Lower lobe of right lung (tissue), 2 donors: Measurements from ENCODE around the gene TMEM204. TPM values are rescaled to one million over a fixed set of nuclear protein-coding genes. Genes with fewer than 3 reads are reported as not detected.

Source experiments
- ATAC-seq, 2 donors: fragments of 200-7000 bp; cut with Tn5 transposase; one replicate each; pipeline ENCODE4 v1.9.1; 2020 to 2022; ENCODE audit warnings: mild to moderate bottlenecking in 2 of 2, moderate library complexity in 2 of 2
- DNase-seq: peaks from one replicate; pipeline ENCODE4 v3.0.0-alpha.2; 2020
- H3K27ac ChIP-seq: fragments of 200-600 bp; one replicate; pipeline ENCODE4 v1.8.0; 2022
- H3K27me3 ChIP-seq: fragments of 200-600 bp; one replicate; pipeline ENCODE4 v1.8.0; 2022; ENCODE audit warnings: low read depth
- H3K36me3 ChIP-seq: fragments of 200-600 bp; one replicate; pipeline ENCODE4 v1.8.0; 2022; ENCODE audit warnings: mild to moderate bottlenecking
- H3K4me1 ChIP-seq: fragments of 200-600 bp; one replicate; pipeline ENCODE4 v1.8.0; 2022
- H3K4me3 ChIP-seq: fragments of 200-600 bp; one replicate; pipeline ENCODE4 v1.8.0; 2022; ENCODE audit warnings: mild to moderate bottlenecking
- H3K9me3 ChIP-seq: fragments of 200-600 bp; one replicate; pipeline ENCODE4 v1.8.0; 2022
- CTCF ChIP-seq: fragments of 200-600 bp; IDR thresholded peaks from one replicate; pipeline ENCODE4 v1.8.0; 2022; ENCODE audit warnings: antibody characterized with exemption, mild to moderate bottlenecking
- intact Hi-C: fragments of 100-400 bp; cut with DNase I; formaldehyde crosslinking; loops from one replicate; pipeline ENCODE4 v1.11.0; 2022
- total RNA-seq: library from RNA; stranded (reverse); fragmentation: NEBNext Ultra II Directional; extraction: Animal tissue kit (Norgen Biotek cat#: 25700); gene quantifications from one replicate; pipeline ENCODE4 v1.2.1, GENCODE V29; 2021
- donor health status: DM: no; HTN: yes; CAD: no; lungs with severe emphysema.

TMEM204 gene
- total RNA-seq, 1 donor from 2014 or later, result 63.1 TPM

GRCh38 chr16:1488619-1489018, 44.8 kb upstream of the TMEM204 start, which contains the start of gene PTX4:
TSS of gene PTX4 (minus strand) at chr16:1488944. CDS start at chr16:1488909, 35 bp downstream.
- no peaks in the 10 kb centered on the region for H3K36me3 ChIP-seq
- no peak within 1 kb of the TSS for H3K4me3 ChIP-seq
- H3K9me3 ChIP-seq, result no peaks in the 10 kb centered on the region
- no peak within 1 kb of the TSS for H3K27ac ChIP-seq
- peaks cover 9% of the 10 kb centered on the region for H3K4me1 ChIP-seq
- no peak for TF ChIP-seq CTCF
- ATAC-seq (no peak), DNase-seq (no peak)
- no peaks in the 10 kb centered on the region for H3K27me3 ChIP-seq
- intact Hi-C loops, result no loop called here

- Histone ChIP-seq H3K4me3 (no peak overlapping the region), H3K36me3 (no peaks in the 10 kb centered on the region), H3K27ac (no peak overlapping the region), H3K4me1 (peaks cover 13% of the 10 kb centered on the region), H3K27me3 (no peaks in the 10 kb centered on the region), H3K9me3 (no peaks in the 10 kb centered on the region)
- DNase-seq (no peak), ATAC-seq (no peak)
- TF ChIP-seq CTCF, result no peak
- intact Hi-C loops, result no loop called here
Observed at GRCh38 chr16:1489077-1489476, 44.4 kb upstream of the TMEM204 start.

GRCh38 chr16:1491327-1491726, 42.1 kb upstream of the TMEM204 start:
- ATAC-seq (no peak), DNase-seq (no peak)
- intact Hi-C loops, result no loop called here
- H3K27ac ChIP-seq, result no peak overlapping the region
- TF ChIP-seq CTCF, result no peak
- peaks cover 21% of the 10 kb centered on the region for H3K4me1 ChIP-seq
- no peaks in the 10 kb centered on the region for H3K27me3 ChIP-seq
- H3K9me3 ChIP-seq, result no peaks in the 10 kb centered on the region
- H3K4me3 ChIP-seq, result no peak overlapping the region
- peaks cover 14% of the 10 kb centered on the region for H3K36me3 ChIP-seq

- peak; percentile 36 for DNase-seq
- peak overlapping the region; percentile 84 for H3K27ac ChIP-seq
- H3K9me3 ChIP-seq, result no peaks in the 10 kb centered on the region
- H3K27me3 ChIP-seq, result no peaks in the 10 kb centered on the region
- intact Hi-C loops, result no loop called here
- peak overlapping the region; percentile 86 for H3K4me3 ChIP-seq
- TF ChIP-seq CTCF, result no peak
- H3K36me3 ChIP-seq, result peaks cover 23% of the 10 kb centered on the region
- ATAC-seq, result no peak
- peaks cover 21% of the 10 kb centered on the region for H3K4me1 ChIP-seq
Observed at GRCh38 chr16:1492082-1492922, 41.2 kb upstream of the TMEM204 start.

- no peak for TF ChIP-seq CTCF
- Histone ChIP-seq H3K4me1 (peaks cover 21% of the 10 kb centered on the region), H3K27me3 (no peaks in the 10 kb centered on the region), H3K36me3 (peaks cover 31% of the 10 kb centered on the region), H3K9me3 (no peaks in the 10 kb centered on the region), H3K27ac (peak within 1 kb of the TSS; percentile 84), H3K4me3 (peak within 1 kb of the TSS; percentile 86)
- DNase-seq, result peak; percentile 85
- peak; percentile 96 to 98 for ATAC-seq
- intact Hi-C loops, result no loop called here
Observed at GRCh38 chr16:1492923-1493745, 40.3 kb upstream of the TMEM204 start, which contains the start of gene TELO2. TSS of gene TELO2 (plus strand) at chr16:1493360. CDS start at chr16:1494282, 922 bp downstream.
